Measurements from ENCODE around the gene DHRS9.

Gene DHRS9

DNA sequence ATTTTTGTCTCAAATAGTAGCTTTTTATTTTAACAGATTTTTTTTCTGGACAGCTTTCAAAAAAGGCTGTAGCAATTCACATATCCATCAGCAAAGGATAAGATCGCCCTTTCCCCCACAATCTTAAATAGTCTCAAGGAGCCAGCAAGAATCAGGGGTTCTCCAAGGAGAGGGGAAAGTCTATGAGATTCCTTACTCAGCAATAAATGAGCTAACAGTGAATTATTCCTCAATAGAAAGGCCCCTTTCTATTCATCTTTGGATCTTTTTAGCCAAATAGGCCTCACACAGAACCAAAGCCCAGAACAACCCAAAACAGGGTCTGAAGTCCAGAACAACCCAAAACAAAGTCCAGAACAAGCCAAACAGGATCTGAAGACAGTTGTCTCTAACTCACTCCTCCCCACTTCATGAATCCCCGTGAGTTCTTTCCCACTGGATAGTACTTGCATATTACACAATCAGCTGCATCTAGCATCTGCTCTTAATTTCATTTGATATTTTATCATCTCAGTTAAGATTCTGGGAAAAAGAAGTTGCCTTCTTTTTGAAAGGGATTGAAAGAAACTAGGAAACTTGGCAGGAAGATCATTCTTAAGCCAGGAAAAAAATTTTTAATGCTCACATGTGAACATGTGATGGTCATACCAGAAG is 3.4 kb upstream of the DHRS9 start:
- DNase-seq (ENCODE audit: low read depth), result no peak

DNA sequence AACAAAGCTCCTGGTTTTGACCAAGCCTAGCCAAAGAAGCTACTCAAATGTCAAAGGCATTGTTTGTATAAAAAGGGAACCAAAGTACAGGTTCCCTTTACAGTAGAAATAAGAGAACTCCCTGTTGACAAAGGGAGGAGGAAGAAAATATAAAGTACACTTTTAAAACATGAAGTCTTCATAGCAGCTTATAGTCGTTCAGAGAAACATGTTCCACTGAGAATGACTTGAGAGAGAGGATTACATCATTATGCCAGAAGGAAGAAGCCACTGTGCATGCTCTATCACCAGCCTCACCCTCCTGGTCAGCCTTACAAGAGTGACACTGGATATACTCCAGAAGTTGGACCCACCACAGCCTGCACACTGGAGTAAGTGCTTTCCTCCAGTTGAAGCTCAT is 2.5 kb upstream of the DHRS9 start:
- no peak for DNase-seq (ENCODE audit: low read depth)

DNA sequence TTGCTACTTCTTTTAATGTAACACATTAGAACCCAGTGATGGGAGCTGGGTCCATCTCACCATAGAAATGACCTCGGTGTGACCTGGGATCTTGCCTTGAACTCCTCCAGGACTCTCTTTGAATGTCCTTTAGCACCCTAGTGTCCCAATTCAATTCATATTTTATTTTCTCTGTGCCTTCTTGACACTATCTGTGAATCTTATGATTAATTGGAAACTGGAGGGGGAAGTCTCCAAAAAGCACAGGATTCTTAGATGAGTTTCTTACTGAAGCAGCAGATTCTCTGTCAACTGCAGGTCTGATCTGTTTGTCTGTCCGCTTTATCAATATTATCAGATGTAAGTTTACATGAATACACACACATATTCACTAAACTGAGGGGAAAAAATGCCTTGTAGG is 470 bp downstream of the DHRS9 start:
- DNase-seq (ENCODE audit: low read depth), result no peak

DNA sequence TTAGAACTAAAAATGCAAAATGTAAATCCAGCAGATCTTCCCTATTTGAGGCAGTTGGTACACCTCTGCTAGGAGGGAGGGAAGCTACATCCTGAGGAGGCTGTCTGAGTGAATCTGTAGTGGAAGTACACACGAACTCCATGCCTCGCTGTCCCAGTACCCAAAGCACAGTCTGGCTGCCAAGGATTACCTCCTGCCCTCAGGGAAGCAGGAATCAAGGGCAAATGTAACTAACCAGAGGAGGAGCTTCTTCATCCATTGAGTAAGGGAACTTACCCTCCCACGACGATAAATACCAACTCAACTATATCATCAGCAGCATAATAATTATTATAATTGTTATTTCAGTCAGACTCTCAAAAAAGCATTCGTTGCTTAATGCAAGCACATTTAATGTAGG is 2.1 kb downstream of the DHRS9 start:
- no peak for DNase-seq (ENCODE audit: low read depth)

- no peak for DNase-seq (ENCODE audit: low read depth)
Observed at GRCh38 chr2:169072163-169072925, 3.0 kb downstream of the DHRS9 start.

GRCh38 chr2:169073211-169073962 is 4.0 kb downstream of the DHRS9 start:
- DNase-seq (ENCODE audit: low read depth), result no peak

DNA sequence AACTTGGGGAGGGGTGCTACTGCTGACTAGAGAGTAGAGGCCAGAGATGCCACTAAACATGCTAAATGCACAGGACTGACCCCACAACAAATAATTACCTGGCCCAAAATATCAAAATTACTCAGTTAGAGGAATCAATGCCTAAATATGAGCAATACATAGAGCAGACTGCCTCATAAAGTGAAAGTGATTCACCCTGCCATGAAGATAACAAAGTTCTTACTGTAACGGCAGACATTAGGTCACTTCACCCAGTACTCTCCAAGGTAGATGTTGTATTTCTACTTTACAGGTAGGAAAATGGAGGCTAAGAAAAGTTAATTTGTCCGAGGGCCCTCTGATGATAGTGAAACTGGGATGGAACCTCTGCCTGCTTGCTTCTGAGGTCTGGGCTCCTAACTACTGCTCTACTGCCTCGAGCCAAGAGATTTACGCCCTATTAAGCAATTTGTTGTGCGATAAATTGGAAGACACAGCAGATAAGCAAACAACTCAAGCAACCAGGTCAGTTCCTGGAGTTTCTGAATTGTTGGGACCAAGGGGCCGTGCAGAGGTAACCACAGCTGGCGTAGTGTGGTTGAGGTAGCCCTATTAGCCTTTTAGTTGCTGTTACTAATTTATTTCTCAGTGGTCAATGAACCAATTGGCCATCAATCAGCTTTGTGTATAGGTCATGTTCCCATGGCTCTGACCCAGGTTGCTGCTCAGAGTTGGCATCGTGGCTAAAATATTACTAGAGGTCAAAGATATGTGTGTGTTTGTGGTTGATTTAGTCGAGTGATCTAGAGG is 4.8 kb downstream of the DHRS9 start:
- DNase-seq (ENCODE audit: low read depth), result no peak

GRCh38 chr2:169077674-169078240 is 8.4 kb downstream of the DHRS9 start:
- DNase-seq (ENCODE audit: low read depth), result no peak

DNA sequence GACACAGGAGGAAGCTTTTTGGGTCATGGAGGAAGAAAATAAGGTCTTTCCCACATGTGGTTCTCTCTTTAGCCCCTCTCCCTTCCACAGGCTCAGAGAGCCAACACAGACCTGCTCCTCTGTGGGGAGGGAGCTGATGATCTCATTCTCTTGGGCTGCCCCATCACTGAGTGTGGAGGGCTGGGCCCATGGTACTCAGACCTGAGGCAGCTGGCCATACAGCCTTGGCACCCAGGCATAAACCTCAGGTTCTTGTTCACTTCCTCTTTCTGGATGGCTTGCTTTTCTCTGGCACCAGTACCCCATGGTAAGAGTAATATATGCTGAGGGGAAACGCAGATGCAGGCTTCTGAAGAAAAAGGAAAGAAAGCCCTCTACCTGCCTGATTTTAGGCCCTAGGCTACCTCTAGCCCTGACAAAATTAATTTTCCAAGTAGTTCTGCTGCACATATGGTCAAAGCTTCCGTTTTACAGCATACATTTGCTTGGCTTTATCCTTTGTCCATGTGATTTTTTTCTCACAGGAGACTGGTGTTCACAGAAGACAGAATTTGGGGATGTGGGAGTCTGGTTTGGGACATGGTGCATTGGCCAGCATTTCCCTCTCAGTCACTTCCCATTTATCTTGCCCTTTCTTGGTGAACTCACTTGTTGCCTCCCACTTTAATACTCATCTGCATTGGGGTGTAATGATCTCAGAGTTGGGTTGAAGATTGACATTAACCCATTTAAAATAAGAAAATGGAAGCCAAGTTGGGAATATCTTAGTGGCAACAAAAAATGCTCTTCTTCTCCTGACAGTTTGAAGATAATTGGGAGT is 11.1 kb downstream of the DHRS9 start:
- no peak for DNase-seq (ENCODE audit: low read depth)

GRCh38 chr2:169081551-169081950 is 12.2 kb downstream of the DHRS9 start:
- DNase-seq (ENCODE audit: low read depth), result no peak

- DNase-seq (ENCODE audit: low read depth), result no peak
Observed at GRCh38 chr2:169082995-169083394, 13.6 kb downstream of the DHRS9 start.

DNA sequence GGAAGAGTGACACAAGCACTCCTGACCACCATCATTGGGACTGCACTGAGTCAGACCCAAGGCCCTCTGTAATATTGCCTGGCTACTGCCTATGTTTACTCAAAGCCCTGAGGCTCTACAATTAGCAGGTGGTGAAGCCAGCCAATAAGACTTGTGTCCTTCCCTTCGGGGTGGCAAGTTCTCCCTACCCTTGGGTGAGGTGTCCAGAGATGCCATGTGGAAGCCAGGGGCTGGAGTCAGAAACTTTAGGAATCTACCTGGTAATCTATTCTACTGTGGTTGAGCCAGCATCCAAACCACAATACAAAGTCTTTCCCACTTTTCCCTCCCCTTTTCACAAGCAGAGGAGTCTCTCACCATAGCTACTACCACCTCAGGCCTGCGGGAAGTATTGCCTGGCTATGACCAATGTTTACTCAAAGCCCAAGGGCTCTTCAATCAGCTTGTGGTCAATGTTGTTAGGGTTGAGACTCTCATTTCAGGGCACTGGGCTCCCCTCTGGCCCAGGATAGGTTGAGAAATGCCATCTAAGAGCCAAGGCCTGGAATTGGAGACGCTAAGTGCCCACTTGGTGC is 17.6 kb downstream of the DHRS9 start:
- DNase-seq (ENCODE audit: low read depth), result no peak

DNA sequence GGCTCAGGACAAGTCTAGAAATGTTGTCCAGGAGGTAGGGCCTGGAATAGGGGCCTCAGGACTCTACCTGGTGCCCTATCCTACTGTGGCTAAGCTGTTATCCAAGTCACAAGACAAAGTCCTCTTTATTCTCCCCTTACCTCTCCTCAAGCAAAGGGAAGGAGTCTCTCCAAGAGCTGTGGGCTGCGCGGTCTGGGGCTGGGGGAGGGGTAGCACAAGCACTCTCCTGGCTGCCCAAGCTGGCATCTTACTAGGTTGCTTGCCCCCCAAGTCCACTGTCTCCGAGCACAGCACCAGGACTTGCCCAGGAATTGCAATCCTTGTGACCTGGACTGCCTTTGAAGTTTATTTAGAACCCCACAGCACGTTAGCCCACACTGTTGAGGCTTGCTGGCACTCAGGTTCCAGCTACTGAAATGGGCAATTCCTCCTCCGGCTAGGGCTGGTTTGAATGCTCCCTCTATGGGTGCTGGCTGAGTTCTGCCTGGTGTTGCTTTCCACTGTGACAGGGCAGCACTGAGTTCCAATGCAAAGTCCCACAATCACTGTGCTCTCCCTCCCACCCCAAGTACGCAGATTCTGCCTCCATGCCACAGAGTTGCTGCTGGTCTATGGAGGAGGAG is 18.5 kb downstream of the DHRS9 start:
- DNase-seq (ENCODE audit: low read depth), result no peak

DNA sequence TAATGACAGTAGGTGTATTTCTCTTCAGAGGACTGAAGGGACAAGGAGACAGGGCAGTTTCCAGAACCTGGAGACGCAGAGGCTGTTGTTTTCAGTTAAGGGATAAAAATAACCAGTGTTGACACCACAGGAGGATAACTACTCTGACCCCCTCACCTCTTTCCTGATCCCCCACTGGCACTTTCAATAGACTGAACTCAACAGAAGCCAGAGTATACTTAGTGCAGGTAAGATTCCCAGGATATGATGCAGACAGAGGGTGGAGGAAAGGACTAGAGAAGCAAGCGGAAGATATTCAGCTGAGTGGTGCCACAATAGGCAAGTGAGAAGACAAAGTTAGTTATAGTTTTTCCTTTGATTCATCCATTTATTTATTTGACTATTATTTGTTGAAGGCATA is 19.8 kb downstream of the DHRS9 start:
- DNase-seq (ENCODE audit: low read depth), result no peak

DNA sequence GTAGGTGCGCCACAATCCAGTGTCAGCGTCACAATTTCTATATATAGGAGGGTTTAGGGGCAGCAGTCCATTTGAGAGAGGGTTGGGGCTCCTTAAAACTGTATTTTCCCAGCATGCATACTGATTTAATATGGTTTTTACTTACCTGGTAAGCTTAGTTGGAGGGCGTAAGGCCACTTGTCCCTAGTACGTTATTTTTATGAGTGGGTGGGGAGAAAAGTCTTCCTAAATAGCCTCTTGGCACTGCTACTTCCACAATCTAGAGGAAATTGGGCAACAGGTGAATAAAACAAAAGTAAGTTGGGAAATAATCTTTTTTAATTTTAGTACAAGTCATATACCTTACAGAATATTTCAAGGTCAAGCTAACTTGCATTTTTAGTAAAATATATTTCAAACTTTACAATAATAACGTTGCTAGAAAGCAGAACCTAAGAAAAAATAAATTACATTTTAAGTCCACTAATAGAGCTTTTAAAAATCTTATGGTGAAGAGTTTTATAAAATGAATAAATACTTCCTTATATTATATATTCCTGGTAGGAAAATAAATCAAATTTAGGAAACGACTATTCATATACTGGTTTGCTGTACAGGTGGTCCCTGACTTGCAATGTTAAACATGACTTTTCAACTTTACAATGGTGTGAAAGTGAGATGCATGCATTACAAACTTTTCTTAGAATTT is 20.9 kb downstream of the DHRS9 start:
- DNase-seq (ENCODE audit: low read depth), result no peak

- no peak for DNase-seq (ENCODE audit: low read depth)
Observed at GRCh38 chr2:169091256-169091655, 21.9 kb downstream of the DHRS9 start.

DNA sequence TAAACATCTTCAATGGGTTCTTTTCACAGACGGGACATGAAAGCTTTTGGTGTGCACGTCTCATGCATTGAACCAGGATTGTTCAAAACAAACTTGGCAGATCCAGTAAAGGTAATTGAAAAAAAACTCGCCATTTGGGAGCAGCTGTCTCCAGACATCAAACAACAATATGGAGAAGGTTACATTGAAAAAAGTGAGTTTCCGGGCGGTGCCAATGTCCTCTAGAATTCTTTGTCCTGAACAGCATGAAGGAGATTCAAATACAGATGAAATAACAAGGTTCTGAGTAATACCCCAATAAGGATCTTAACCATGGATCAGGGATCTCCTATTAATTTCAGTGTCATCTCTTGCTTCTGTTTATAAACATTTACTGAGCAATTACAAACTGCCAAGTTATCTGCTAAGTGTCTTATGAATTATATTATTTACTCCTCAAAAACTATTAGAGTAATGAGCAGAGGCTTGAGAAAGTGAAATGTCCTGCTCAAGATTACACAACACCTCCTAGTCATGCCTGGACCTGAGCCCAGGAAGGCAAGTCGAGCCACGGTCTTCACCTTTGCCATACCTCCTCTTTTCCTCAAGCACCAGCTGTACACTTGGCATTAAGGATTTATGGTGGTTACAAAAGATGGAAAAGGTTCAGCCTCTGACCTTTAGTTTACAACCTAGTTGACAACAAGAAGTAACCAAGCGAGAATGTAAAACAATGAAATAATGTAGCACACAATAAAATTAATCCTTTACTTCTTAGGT is 22.6 kb downstream of the DHRS9 start:
- DNase-seq (ENCODE audit: low read depth), result no peak

DNA sequence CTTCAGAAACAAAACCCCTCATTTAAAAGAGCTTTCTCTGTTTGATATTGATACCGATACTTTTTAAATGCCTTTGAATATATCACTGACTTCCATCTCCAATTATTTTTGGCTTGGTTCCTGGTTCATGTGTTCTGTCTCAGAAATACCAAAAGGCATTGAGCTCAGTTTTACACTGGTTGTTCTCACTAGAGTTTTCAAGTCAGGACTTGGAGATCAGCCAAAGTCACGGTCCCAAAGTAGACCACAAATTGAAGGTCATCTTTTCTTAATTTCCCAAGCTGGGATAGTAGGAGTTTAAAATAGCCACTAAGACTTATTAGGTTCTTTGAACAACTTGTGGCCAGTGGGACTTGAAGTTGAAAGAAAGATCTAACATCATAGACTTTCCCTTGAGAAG is 24.2 kb downstream of the DHRS9 start:
- no peak for DNase-seq (ENCODE audit: low read depth)

GRCh38 chr2:169094676-169095075 is 25.3 kb downstream of the DHRS9 start:
- no peak for DNase-seq (ENCODE audit: low read depth)

All from activated T-helper 9 cell treated with anti-CD3 and anti-CD28 coated beads, Interleukin-2, amount 50 U/mL, for 16 hours (primary cell).